Tibial nerve (tissue), 3 donors: Measurements from ENCODE around the gene ESYT3.

Experiments
- CTCF ChIP-seq, 5 experiments: fragments of 200-600 bp in 3 of 5; fragments of 450-650 bp in 2 of 5; sonication (generic) in 3 of 5; IDR thresholded peaks; one replicate each; pipeline ENCODE4 v1.5.1; 2016 to 2019; ENCODE audit warnings: antibody characterized with exemption in 5 of 5, mild to moderate bottlenecking in 3 of 5, moderate library complexity in 2 of 5
- POLR2A ChIP-seq, 2 donors: fragments of 450-650 bp; IDR thresholded peaks; one replicate each; pipeline ENCODE4 v1.6.1; 2017; ENCODE audit warnings: antibody characterized with exemption in 2 of 2, mild to moderate bottlenecking in 2 of 2, moderate library complexity in 2 of 2

- TF ChIP-seq CTCF (IDR thresholded peaks at IDR 0.05) (no peak), POLR2A (IDR thresholded peaks at IDR 0.05) (no peak)
Observed at GRCh38 chr3:138460536-138461205, 26.3 kb downstream of the ESYT3 start.
